Osteocyte (in vitro differentiated cells): ENCODE measurements around the gene ZNF69. TPM values are rescaled to one million over a fixed set of nuclear protein-coding genes. Genes with fewer than 3 reads are reported as not detected.
A peak's percentile ranks its signal among the peaks of the same experiment; 100 is the strongest.
"Not testable (repeated sequence)": the region's sequence is repeated elsewhere in the genome, so short reads cannot be mapped to it uniquely, and the experiment has no call there.

ENCODE experiments used
- DNase-seq: peaks from one replicate; pipeline ENCODE4 v3.0.0; 2021; ENCODE audit warnings: mixed read lengths; ENCODE audit not compliant: unreplicated experiment; ENCODE audit errors: extremely low spot score
- H3K27ac Mint-ChIP-seq: one replicate; pipeline ENCODE4 v1.8.0; 2021; ENCODE audit warnings: mild to moderate bottlenecking, mixed read lengths; ENCODE audit not compliant: unreplicated experiment
- H3K27me3 Mint-ChIP-seq: one replicate; pipeline ENCODE4 v1.8.0; 2021; ENCODE audit warnings: mixed read lengths; ENCODE audit not compliant: unreplicated experiment
- H3K36me3 Mint-ChIP-seq: one replicate; pipeline ENCODE4 v1.8.0; 2021; ENCODE audit warnings: mixed read lengths; ENCODE audit not compliant: unreplicated experiment
- H3K4me1 Mint-ChIP-seq: one replicate; pipeline ENCODE4 v1.8.0; 2021; ENCODE audit warnings: mixed read lengths; ENCODE audit not compliant: unreplicated experiment
- H3K4me3 Mint-ChIP-seq: one replicate; pipeline ENCODE4 v1.8.0; 2021; ENCODE audit warnings: mild to moderate bottlenecking, moderate library complexity, mixed read lengths; ENCODE audit not compliant: unreplicated experiment
- H3K9me3 Mint-ChIP-seq: one replicate; pipeline ENCODE4 v1.8.0; 2021; ENCODE audit warnings: mixed read lengths; ENCODE audit not compliant: unreplicated experiment
- CTCF ChIP-seq: fragments of 200-600 bp; sonication (generic); IDR thresholded peaks from 2 replicates; pipeline ENCODE4 v1.5.0; 2021; ENCODE audit warnings: antibody characterized with exemption, mild to moderate bottlenecking, moderate library complexity
- long read RNA-seq: library from polyadenylated mRNA; unstranded; transcript quantifications from one replicate; pipeline ENCODE4 v2.0.0, GENCODE V29; 2021
- total RNA-seq: library from RNA; stranded (reverse); gene quantifications from 2 replicates; pipeline ENCODE4 v1.2.1, GENCODE V29; 2021

The ZNF69 gene
- total RNA-seq = 11.9 and 14.2 TPM in 2 replicates
- long read RNA-seq, transcript ZNF69-202 (4 exons, 2,010 nt) = minor isoform, 30 of 77 reads
- long read RNA-seq, transcript ZNF69-203 (4 exons, 569 nt) = major isoform, 36 of 77 reads
- long read RNA-seq, partial matches to known transcripts = 0 of 77 reads
- long read RNA-seq, other reads (novel, unspliced or antisense) = 11 of 77 reads

GRCh38 chr19:11887611-11888531, at the start of gene ZNF69:
TSS of gene ZNF69 (plus strand) at chr19:11887782. CDS start at chr19:11887924, 142 bp downstream.
- TF ChIP-seq CTCF = peak; percentile 44
- H3K9me3 Mint-ChIP-seq = no peaks in the 10 kb centered on the region
- peak within 1 kb of the TSS; percentile 97 for H3K27ac Mint-ChIP-seq
- DNase-seq = peak; percentile 93
- peaks cover 28% of the 10 kb centered on the region for H3K4me1 Mint-ChIP-seq
- peaks cover 9% of the 10 kb centered on the region for H3K27me3 Mint-ChIP-seq
- H3K4me3 Mint-ChIP-seq = peak within 1 kb of the TSS; percentile 94
- peaks cover 13% of the 10 kb centered on the region for H3K36me3 Mint-ChIP-seq

GRCh38 chr19:11843722-11844121, 43.9 kb upstream of the ZNF69 start:
- no peak for DNase-seq
- no peaks in the 10 kb centered on the region for H3K4me1 Mint-ChIP-seq
- no peak for TF ChIP-seq CTCF
- H3K36me3 Mint-ChIP-seq = no peaks in the 10 kb centered on the region
- H3K27ac Mint-ChIP-seq = no peak overlapping the region
- no peak overlapping the region for H3K4me3 Mint-ChIP-seq
- peaks cover 20% of the 10 kb centered on the region for H3K9me3 Mint-ChIP-seq
- H3K27me3 Mint-ChIP-seq = no peaks in the 10 kb centered on the region

- DNase-seq, H3K36me3 Mint-ChIP-seq: not testable (repeated sequence)
Observed at GRCh38 chr19:11847615-11848014, 40.0 kb upstream of the ZNF69 start.

DNA sequence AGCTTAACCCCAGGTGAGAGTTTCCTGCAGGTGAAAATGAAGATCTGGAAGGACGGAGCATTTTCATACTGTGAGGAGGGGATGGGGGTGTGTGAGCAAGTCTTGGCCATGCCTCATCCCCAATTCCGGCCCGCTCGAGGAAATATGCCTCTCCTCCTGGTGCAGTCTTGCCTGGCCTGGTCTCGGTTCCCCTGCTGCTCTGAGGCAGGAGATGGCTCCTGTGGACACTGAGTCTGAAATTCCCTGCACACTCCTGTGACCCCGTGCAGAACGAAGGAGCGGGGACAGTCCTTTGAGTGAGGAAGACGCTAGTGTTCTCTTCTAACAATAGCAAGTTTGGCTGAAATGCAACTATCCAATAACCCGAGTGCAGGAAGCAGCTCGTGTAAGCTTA, 39.4 kb upstream of the ZNF69 start:
- no peak for DNase-seq
- H3K36me3 Mint-ChIP-seq = no peaks in the 10 kb centered on the region
- peak overlapping the region; percentile 64 for H3K4me3 Mint-ChIP-seq
- H3K27me3 Mint-ChIP-seq = no peaks in the 10 kb centered on the region
- H3K4me1 Mint-ChIP-seq = no peaks in the 10 kb centered on the region
- H3K27ac Mint-ChIP-seq = no peak overlapping the region
- no peak for TF ChIP-seq CTCF
- peaks cover 10% of the 10 kb centered on the region for H3K9me3 Mint-ChIP-seq

More at GRCh38 chr19:11847615-11848014, 40.0 kb upstream of the ZNF69 start:
- not testable (repeated sequence) for H3K27ac Mint-ChIP-seq, H3K4me3 Mint-ChIP-seq, H3K27me3 Mint-ChIP-seq, H3K4me1 Mint-ChIP-seq
- H3K9me3 Mint-ChIP-seq = peaks cover 14% of the 10 kb centered on the region

DNA sequence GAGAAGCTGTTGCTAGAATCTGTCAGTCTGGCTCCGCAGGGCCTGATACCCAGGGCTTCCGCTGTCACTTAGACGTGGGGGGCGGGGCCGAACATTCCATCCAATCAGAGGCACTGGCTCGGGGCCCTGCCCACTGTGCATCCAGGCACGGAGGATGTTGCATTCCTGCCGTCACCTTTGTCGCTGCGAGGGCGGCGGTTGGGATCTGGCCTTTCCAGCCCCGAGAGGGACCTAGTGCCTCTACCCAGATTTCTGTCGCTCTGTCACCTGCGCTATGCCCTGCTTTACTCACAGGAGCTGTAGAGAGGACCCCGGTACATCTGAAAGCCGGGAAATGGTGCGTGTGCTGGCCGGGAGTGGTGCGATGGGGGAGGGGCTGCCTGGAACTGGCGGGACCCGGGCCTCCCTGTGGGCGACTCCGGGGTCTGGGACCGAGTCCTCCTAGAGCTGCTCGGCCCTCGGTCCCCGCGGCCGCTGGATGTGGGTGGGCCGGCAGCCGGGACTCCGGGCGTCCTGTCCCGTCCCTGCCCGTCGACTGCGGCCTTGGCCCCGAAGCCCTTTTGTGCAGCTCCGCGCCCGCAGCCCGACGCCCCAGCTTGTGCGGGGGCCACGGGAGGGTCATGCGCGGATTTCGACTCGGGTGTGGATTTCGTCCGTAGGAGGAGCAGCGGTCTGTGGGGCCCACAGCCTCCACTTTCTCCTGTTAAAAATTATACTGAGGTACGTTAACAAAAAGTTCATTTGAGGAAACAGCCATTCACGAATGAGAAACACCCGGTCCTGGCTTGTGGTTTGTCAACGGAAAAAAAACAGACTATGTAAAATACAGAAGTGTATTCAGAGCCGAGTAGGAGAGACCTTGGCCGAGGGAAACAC, 38.8 kb upstream of the ZNF69 start, which contains the start of gene ZNF439:
Gene ZNF439, plus strand, starts transcription at position 133 of the 876 bp plus-strand sequence. Its CDS starts 142 bp downstream, at position 275.
- peak within 1 kb of the TSS; percentile 64 for H3K4me3 Mint-ChIP-seq
- no peak within 1 kb of the TSS for H3K27ac Mint-ChIP-seq

DNA sequence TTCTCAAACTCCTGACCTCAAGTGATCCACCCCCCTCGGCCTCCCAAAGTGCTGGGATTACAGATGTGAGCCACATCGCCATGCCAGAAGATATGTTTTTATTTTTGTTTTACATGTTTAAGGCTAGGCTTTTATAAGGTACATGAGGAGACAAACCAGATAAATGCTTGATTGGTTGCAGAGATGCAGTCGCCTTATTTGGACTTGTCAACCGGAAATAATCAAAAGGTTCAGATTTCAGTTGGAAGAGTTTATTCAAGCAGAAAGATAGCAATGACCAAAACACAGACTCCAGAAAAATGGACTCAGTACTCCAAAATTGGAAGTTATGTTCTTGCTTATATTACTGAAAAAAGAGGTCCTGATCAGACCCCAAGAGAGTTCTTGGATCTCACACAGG, 37.3 kb upstream of the ZNF69 start:
- DNase-seq, H3K27ac Mint-ChIP-seq, H3K36me3 Mint-ChIP-seq, H3K4me1 Mint-ChIP-seq, H3K27me3 Mint-ChIP-seq, H3K9me3 Mint-ChIP-seq, H3K4me3 Mint-ChIP-seq: not testable (repeated sequence)

More for the DNA sequence above, 38.8 kb upstream of the ZNF69 start, which contains the start of gene ZNF439:
- DNase-seq = no peak
- Mint-ChIP-seq H3K27me3 (no peaks in the 10 kb centered on the region), H3K9me3 (peaks cover 6% of the 10 kb centered on the region), H3K36me3 (no peaks in the 10 kb centered on the region), H3K4me1 (no peaks in the 10 kb centered on the region)
- TF ChIP-seq CTCF = no peak
